Ecto neural progenitor cell (in vitro differentiated cells): ENCODE data around the gene PROKR1.
A peak's percentile ranks its signal among the peaks of the same experiment; 100 is the strongest.
"Not testable (repeated sequence)": the region's sequence is repeated elsewhere in the genome, so short reads cannot be mapped to it uniquely, and the experiment has no call there.

Source experiments
- DNase-seq: peaks from one replicate; pipeline ENCODE4 v3.0.0-alpha.2; 2018; ENCODE audit warnings: low spot score

The PROKR1 gene

DNA sequence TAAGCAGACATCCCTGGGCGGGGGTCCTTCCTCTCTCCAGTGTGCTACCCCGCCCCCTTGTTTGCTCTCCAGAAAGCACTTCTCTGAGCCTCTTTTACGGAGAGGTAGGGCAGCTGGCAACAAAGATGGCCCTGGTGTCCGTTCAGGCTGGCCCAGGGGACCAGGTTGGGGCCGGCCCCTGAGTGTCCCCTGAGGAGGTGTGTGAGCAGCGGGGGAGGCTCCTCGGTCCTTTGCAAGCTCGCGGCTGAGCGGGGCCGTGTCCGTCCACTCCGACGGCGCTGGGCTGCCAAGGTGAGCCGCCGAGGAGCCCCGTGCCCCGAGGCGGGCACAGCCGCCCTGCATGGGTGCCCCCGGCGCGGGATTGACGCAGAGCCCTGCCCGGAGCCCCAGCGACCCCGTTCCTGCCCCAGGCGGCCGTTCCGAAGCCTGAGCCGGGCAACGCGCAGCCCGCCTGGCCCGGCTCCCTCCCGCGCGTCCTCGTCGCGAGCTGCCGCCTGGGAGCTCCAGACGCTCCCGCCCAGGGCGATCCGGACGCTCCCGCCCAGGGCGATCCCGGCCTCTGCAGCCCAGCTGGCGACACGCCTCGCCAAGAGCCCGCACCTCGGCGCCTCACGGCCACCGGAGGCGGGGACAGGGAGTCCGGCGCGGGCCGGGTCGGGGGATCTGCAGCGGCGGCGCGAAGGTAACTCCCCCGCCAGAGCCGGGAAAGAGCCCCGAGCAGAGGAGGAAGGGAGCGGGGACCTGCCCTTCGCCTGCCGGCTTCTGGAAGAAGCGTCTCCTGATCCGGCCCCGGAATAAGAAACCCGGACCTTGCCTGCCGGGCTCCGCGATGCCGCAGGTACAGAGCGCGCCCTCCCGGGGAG lies at the start of gene PROKR1:
TSS of gene PROKR1 (plus strand) at position 569 of the 863 bp plus-strand sequence. CDS start 2,243 bp downstream, outside the sequence.
- DNase-seq = peak; percentile 81

DNA sequence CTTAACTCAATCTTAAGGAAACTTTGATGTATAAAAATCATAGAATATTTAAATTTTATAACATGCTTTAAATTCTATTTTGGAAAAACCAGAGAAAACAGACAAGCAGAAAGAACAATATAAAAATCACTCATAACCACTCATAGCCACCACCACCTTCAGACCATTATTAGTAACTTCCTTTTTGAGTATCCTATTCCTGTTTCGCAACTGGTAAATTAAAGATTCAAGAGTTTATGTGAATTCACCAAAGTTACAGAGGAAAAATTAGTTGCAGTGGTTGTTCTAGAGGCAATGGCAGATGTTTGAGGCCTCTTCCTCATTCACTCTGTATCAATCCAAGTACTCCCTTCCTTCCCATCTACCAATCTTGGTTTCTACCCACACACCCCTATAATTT lies 49.3 kb upstream of the PROKR1 start:
- no peak for DNase-seq

DNA sequence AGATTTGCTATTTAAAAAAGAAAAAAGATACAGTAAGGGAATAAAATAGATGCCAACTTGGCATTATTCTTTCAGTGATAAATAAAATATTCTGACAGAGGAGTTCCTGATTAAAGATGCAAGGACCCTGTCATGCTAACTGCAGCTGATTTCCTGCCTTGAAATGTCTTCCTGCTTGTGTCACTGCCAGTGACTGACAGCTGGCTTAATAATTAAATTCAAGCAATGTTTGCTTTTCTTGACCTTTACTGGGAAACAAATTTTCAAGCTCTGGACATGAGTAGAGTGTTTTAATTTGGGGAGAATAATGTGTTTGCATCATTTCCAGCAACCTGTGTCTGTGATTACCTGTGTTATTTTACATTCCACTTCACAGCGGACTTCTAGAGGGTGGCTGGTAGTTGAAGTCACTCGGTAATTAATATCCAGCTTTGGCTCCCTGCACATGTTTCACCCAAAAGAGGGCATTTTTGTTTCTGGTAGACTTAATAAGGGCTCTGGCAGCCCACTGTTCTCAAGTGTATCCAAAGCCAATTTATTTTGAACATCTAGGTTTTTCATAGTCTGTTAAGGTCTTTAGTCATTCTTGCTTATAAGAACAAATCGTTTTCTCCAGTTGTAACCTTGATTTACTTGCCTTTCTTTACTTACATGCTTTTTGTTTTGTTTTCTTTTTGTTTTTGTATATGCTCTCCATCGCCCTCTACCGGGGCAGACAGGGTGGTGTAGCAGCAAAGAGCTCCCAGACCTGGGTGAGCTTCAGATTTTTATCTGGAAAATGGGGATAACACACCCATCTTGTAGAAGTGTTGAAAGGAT lies 48.5 kb upstream of the PROKR1 start:
- no peak for DNase-seq

DNA sequence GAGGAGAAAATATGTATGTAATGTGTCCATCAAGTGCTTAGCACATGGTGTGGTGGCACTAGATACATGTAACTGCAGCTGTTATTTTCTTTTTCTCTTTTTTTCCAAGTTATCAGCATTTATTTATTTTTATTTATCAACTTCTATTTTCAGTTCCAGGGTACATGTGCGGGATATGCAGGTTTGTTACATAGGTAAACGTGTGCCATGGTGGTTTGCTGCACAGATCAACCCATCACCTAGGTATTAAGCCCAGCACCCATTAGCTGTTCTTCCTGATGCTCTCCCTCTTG lies 47.9 kb upstream of the PROKR1 start:
- not testable (repeated sequence) for DNase-seq

DNA sequence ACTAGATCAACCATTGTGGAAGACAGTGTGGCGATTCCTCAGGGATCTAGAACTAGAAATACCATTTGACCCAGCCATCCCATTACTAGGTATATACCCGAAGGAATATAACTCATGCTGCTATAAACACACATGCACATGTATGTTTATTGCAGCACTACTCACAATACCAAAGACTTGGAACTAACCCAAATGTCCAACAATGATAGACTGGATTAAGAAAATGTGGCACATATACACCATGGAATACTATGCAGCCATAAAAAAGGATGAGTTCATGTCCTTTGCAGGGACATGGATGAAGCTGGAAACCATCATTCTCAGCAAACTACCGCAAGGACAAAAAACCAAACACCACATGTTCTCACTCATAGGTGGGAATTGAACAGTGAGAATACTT lies 42.9 kb upstream of the PROKR1 start:
- not testable (repeated sequence) for DNase-seq

DNA sequence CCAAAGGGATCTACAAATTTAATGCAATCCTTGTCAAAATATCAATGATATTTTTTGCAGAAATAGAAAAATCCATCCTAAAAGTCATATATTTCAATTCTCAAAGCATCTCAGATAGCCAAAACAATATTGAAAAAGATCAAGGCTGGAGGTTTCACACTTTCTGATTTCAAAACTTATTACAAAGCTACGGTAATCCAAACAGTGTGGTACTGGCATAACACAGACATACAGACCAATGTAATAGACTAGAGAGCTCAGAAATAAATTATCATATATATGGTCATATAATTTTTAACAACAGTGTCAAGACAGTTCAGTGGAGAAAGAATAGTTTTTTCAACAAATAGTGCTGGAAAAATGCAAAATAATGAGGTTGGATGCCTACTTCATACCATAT lies 40.3 kb upstream of the PROKR1 start:
- no peak for DNase-seq

DNA sequence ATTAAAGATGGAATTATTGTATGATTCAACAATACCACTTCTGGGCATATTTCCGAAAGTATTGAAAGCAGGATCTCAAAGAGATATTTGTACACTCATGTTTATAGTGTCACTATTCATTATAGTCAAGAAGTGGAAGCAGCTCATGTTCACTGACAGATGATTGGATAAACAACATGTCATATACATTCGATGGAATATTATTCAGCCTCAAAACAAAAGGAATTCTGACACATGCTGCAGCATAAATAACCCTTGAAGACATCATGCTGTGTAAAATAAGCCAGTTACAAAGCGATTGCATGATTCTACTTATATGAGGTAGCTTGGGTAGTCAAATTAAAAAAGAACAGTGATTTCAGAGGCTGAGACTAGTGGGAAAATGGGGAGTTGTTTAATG lies 39.3 kb upstream of the PROKR1 start:
- DNase-seq = no peak

DNA sequence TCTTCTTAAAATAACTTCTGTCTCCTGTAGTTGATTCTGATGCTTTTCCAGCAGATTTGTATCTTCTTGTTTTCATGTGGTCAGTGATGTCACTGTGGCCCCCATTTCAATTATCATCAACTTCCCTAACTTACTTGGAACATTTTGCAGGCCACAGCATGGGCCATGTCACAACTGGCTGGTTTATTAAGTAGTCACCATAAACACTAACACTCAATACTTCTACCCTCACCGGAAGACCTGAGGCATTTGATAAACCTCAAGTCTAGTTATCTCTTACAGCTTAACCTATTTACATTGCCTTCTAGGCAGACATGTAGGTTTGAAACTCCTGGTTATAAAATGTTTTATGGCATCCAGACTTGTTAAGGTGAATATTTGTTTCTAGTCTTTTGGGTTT lies 37.4 kb upstream of the PROKR1 start:
- no peak for DNase-seq

DNA sequence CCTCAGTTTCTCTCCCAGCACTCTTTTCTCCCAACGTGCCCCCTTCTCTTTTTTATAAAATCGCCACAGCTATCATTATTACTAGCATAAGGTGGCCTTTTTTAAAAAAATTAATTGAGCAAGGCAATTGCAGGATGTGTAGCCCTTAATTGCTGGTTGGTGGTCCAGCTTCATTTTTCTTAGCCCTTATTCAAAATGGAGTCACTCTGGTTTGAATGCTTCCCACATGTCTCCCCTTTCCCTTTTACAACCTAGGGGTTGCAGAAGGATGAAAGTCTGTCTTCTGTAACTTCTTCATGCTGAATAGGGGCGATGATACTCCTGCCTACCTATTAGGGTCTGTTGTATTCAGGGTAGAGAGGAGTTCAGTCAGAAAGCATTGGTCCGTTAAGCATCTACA lies 36.6 kb upstream of the PROKR1 start:
- DNase-seq = no peak

DNA sequence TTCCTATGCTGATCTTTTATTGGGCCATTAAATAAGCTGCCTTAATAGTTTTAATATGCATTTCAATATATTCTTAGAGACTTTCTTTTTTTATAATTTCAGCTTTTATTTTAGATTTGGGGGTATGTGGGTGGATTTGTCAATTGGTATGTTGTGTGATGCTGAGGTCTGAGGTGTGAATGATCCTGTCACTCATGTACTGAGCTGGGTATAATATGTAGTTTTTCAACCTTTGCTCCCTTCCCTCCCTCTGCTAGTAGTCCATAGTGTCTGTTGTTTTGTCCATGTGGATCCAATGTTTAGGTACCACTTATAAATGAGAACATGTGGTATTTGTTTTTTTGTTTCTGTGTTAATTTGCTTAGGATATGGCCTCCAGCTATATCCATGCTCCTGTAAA lies 35.5 kb upstream of the PROKR1 start:
- DNase-seq = no peak

DNA sequence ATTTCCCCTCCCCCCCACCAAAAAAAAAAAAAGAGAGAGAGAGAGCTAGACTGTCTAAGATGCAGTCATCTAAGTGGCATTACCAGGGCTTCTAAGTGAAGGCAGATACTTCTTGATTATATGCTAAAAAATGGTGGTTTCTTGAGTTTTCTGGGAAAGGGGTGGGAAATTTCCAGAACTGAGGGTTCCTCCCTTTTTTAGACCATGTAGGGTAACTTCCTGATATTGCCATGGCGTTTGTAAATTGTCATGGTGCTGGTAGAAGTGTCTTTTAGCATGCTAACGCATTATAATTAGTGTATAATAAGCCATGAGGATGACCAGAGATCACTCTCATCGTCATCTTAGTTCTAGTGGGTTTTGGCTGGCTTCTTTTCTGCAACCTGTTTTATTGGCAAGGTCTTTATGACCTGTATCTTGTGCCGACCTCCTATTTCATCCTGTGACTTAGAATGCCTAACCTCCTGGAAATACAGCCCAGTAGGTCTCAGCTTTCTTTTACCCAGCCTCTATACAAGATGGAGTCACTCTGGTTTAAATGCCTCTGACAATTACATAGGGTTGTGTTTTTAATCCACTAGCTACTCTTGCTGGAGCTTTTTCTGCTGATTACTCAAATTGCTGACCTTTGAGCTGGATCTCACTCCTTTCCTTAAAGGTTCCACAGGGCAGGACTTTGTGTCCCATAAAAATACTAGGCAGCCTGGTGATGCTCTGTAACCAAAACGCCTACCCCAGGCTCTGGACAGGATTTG lies 30.4 kb upstream of the PROKR1 start:
- no peak for DNase-seq

DNA sequence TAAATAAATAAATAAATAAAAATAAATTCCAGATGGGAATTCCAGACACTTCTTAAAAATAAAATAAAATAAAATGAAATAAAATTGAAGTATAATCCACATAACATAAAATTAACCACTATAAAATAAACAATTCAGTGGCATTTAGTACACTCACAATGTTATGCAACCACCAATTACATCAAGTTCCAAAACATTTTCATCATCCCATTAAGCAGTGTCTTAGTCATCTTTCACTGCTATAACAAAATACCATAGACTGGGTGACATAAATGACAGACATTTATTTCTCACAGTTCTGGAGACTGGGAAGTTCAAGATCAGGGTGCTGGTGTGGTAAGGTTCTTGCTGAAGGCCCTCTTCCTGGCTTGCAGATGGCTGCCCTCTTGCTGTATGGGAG lies 22.6 kb upstream of the PROKR1 start:
- DNase-seq = no peak

DNA sequence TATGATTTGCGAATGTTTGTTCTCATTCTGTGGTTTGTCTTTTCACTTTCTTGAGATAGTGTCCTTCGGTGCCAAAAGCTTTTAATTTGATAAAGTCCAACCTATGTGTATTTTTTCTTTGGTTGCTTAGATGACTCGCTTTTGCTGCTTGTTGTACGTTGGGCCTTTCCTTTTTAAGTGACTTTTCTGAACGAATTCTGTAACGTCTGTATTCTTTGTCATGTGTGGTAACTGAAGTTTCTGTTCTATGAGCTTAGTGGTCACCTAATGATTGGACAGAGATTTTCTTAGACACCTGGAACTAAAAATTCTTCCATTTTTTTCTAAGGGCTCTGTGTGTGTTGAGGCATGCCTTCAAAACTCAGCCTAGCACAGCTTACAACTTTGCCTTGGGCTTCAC lies 19.6 kb upstream of the PROKR1 start:
- DNase-seq = no peak

DNA sequence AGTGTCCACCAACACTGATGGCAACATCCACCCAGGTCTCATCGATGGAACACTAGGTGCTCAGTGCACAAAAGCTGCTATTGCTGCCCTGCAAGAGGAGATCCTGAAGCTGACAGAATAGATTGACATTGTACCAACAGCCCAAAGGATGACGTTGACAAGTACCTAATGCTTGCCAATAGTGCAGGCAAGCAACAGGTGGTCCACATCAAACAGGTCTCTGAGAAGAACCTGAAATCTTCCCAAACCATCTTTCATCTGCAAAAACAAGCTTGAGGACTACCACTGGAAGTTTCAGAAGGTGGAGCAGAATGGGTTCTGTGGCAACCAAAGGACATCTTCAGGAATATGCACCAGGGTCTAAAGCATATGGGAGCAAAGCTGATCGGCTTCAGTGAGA lies 15.8 kb upstream of the PROKR1 start:
- no peak for DNase-seq

DNA sequence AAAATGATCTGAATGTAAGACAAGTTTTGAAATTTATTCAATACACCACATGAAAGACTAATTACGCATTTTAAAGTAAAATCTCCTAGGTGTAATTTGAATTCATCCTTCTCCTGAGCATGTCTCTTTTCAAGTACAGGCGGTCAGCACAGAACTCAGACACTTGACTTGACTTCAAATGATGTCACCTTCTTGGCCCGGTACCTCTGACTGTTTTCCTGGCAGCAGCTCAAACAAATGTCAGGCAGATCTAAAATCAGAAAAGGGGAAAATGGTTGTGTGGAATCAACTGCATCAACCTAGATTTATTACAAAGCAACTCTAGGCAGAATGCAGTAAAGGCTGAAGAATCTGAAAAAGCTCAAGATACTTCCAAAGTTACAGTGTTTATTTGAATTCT lies 11.4 kb upstream of the PROKR1 start:
- DNase-seq = no peak

DNA sequence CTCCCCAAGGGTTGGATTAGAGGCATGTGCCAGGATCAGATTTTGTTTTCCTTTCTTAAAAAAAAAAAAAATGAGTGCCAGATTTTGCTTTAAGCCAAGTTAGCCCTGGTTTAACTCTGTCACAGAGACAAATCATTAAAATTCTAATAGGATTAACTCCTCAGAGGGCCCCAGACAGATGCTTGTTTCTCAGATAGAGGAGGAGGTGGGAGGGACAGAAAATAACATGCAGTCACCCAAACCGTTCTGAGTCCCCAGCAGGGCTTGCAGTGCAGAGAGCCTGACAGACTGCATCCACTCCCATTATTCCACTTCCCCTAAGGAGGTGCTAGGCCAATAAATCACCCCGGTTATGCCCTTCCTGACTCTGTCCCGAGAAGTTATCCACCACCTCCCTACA lies 6.3 kb upstream of the PROKR1 start:
- no peak for DNase-seq

DNA sequence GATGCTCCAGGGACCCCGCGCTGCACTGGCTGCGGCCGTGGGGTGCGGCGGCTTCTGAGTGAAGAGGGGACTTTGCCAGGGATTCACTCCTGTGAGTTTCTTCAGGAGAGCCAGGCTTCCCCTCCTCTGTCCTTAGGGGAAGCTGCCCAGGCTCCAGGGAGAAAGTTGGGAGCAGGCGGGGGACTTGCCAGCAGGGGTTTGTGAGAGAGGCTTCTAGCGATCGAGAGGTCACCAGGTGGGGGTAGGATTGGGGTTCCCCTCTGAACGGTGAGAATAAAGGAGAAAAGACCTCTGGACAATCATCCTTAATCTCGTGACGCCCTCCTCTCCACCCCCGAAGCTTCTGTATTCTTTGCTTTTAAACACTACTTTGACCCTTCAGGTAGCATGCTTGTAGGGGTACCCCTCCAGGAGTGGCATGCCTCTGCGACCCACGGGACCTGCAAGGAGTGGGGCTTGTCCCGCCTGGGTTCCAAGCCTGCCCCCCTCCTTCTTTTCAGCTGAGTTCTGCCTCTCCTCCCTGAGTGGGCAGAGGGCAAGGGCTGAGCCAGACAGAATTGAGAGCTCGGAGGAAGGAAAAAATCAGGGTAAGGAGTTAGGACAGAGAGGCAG lies 601 bp downstream of the PROKR1 start:
- DNase-seq = no peak

DNA sequence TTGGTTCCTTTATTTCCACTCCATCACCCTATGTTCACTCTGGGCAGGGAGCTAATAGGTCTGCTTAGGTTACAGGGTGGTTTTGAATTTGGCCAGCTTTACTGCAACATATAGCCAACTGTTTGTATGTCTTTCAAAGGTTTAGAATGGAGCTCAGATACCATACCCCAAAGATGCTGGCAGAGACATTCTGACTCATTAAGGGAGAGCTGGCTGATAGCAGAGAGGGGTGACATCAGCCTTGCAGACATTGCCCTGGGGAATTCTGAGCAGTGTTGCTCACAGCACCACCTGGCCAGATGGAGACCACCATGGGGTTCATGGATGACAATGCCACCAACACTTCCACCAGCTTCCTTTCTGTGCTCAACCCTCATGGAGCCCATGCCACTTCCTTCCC lies 2.1 kb downstream of the PROKR1 start:
- DNase-seq = no peak

DNA sequence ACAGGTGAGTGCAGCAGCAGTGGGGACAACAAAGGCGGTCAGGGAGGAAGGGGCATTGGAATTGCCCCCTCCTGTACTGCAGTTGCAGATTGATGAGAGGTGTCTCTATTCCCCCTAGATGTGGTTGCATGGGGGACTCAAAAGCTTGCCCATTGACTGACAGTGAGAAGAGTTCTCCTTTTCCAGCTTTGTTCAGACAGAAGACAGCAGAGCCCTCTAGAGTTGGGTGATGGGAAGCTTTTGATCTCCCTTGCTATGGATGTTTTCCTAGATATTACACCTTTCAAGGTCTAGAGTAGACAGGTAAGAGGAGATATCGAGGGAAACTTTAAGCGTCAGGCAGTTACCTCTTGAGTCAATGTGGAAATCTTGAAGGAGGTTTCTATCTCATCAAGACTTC lies 2.9 kb downstream of the PROKR1 start:
- DNase-seq = no peak

DNA sequence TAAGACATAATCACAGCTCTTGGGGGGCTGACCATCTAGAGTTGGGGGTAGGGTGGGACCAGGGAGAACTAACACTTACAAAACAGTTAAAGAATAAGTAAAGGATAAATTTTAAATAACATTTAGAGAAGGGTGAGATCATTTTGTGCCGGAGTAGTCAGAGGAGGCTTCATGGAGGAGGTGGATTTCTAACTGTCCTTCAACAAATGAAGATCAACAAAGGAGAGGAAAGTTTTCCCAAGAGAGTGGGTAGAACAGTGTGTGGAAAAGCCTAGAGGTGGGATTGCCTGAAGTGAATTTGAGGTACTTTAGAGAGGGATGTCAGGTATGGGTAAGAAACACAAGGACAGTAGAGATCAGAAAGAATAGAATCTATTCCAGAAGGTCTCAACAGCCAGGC lies 7.3 kb downstream of the PROKR1 start:
- DNase-seq = no peak

DNA sequence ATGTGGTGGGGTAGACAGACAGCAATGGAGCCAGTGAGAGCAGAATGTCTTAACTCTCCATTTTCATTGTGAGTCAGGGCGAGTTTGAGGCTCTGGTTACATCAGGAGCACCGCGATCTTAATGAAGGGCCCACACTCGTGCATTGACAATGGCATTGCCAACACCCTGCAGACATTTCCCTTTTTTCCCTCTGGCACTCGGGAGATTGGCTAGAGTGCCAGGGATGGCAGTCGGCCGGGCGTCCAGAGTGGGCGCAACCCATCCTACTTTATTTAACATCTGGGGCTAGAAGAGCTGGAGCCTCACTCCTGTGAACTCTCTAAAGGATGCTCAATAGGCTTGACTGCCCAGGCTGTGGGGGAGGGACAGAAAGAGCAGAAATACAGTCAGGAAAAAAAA lies 9.7 kb downstream of the PROKR1 start:
- DNase-seq = no peak

DNA sequence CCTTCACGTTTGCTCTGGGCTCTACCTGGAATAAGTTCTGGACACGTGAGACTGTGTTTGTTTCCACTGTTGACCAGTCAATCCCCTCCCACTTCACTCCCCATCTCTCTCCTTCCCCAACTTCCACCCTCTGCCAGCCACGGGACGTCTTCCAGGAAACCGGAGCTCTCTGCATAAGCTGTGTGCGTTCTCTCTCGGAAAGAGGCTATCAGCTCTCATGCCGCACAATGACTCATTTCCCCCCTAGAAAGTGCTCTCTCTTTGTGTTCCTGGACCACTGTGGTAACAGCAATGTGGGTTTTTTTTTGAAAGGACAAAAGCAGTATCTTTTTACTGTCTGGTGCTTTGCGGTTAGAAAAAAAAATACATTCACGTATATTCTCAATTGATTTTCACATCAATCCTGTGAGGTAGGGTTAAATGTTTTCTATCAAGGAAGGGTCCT lies 10.2 kb downstream of the PROKR1 start:
- no peak for DNase-seq
